Measurements from ENCODE around the gene SLC17A9.

DNA sequence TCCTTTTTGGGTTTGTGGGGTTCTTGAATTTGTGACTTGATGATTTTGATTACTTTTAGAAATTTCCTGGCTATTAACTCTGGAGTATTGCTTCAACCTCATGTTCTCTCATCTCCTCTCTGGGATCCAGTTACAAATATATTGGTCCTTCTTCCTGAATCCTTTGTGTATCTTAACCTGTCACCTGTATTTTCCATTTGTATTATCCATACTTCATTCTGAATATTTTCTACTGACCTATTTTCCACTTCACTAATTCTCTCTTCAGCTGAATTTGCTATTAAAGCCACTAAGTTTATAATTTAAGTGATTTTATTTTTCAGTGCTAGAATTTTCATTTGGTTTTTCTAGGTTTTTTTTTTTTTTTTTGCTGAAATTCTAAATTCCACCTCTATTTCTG is 60.7 kb downstream of the SLC17A9 start:
- TF ChIP-seq POLR2A (IDR thresholded peaks at IDR 0.05; ENCODE audit: low read length): no peak
- no peak for TF ChIP-seq GATA1 (IDR thresholded peaks at IDR 0.05; ENCODE audit: low read depth, low read length)
